H1 (cell line): ENCODE results near the gene FGF18. TPM values are rescaled to one million over a fixed set of nuclear protein-coding genes. Genes with fewer than 3 reads are reported as not detected.

ENCODE experiments used
- ATF3 ChIP-seq: IDR thresholded peaks from 2 replicates; pipeline ENCODE4 v1.6.1; 2011; ENCODE audit warnings: low read depth, mild to moderate bottlenecking, low read length; ENCODE audit not compliant: insufficient read depth
- BACH1 ChIP-seq: IDR thresholded peaks from 2 replicates; pipeline ENCODE4 v1.6.1; 2012; ENCODE audit warnings: low read length, improper control_type of control experiment
- CREB1 ChIP-seq: IDR thresholded peaks from 2 replicates; pipeline ENCODE4 v1.6.1; 2012; ENCODE audit warnings: inconsistent platforms
- E2F6 ChIP-seq: IDR thresholded peaks from 2 replicates; pipeline ENCODE4 v1.6.1; 2012; ENCODE audit warnings: inconsistent platforms
- EGR1 ChIP-seq: IDR thresholded peaks from 2 replicates; pipeline ENCODE4 v1.6.1; 2011; ENCODE audit warnings: low read depth, low read length, borderline replicate concordance
- EZH2 ChIP-seq: fragments of 200-600 bp; sonication (generic); IDR thresholded peaks from 2 replicates; pipeline ENCODE4 v1.7.1; 2012; ENCODE audit warnings: low read depth, mild to moderate bottlenecking, moderate library complexity, low read length, inconsistent platforms; ENCODE audit not compliant: severe bottlenecking
- JUND ChIP-seq: IDR thresholded peaks from 2 replicates; pipeline ENCODE4 v1.6.1; 2011; ENCODE audit warnings: mild to moderate bottlenecking, improper control_type of control experiment, low read length
- RAD21 ChIP-seq, 2 experiments: IDR thresholded peaks in 1 of 2; conservative IDR thresholded peaks in 1 of 2; 2 replicates each; pipeline ENCODE4 v1.6.1; 2011; ENCODE audit warnings: low read depth in 2 of 2, low read length in 2 of 2, improper control_type of control experiment in 1 of 2, inconsistent platforms in 1 of 2, mild to moderate bottlenecking in 1 of 2, moderate library complexity in 1 of 2
- RBBP5 ChIP-seq: IDR thresholded peaks from 2 replicates; pipeline ENCODE4 v1.7.1; 2012; ENCODE audit warnings: low read depth, mild to moderate bottlenecking, inconsistent platforms, low read length, moderate library complexity, borderline replicate concordance
- USF2 ChIP-seq: IDR thresholded peaks from 2 replicates; pipeline ENCODE4 v1.6.1; 2011; ENCODE audit warnings: low read length, improper control_type of control experiment
- polyA plus RNA-seq, 7 experiments: library from polyadenylated mRNA; depleted of rRNA in 3 of 7; stranded (reverse) in 5 of 7; unstranded in 2 of 7; fragments of >200 nt in 5 of 7; fragments of 200-250 nt in 2 of 7; gene quantifications; 1 replicate in 5 of 7; 2 replicates in 1 of 7; 4 replicates in 1 of 7; pipeline versions ENCODE4 v1.2.1 to v1.2.3, GENCODE V29; 2011 to 2013; ENCODE audit warnings: missing spikeins in 2 of 7, mixed read lengths in 2 of 7
- total RNA-seq: library from RNA; stranded (reverse); fragmentation: NEBNext Ultra II Directional; extraction: Animal tissue kit (Norgen Biotek cat#: 25700); gene quantifications from 2 replicates; pipeline ENCODE4 v1.2.1, GENCODE V29; 2021

Gene FGF18
- total and polyA plus RNA-seq, 2 of the 8 experiments (the other 6 are each of a cell fraction or from before 2014, with no cell fraction given) = 0.54 to 1.3 TPM

- no peak for TF ChIP-seq USF2
- no peak for TF ChIP-seq EZH2
- TF ChIP-seq RAD21 (IDR thresholded peaks at IDR 0.05 in 1 of 2, conservative IDR thresholded peaks at IDR 0.05 in 1 of 2; ENCODE audit: low read depth in 2 of 2, low read length in 2 of 2) = no peak
- TF ChIP-seq EGR1 = no peak
- no peak for TF ChIP-seq RBBP5
- no peak for TF ChIP-seq BACH1
- TF ChIP-seq ATF3 = no peak
- TF ChIP-seq JUND = no peak
- no peak for TF ChIP-seq E2F6
- no peak for TF ChIP-seq CREB1
These were observed 59.7 kb downstream of the FGF18 start (continued) for GRCh38 chr5:171478946-171479775.
